Panc1 (cell line): ENCODE results near the gene NGEF.

ENCODE experiments used
- CTCF ChIP-seq: fragments of 450-650 bp; IDR thresholded peaks from 2 replicates; pipeline ENCODE4 v1.5.1; 2017; ENCODE audit warnings: mild to moderate bottlenecking
- POLR2AphosphoS5 ChIP-seq: IDR thresholded peaks from 2 replicates; pipeline ENCODE4 v1.6.1; 2012; ENCODE audit warnings: mild to moderate bottlenecking, low read depth, low read length, moderate library complexity
- REST ChIP-seq, 2 experiments: IDR thresholded peaks; 2 replicates each; pipeline ENCODE4 v1.6.1; 2011 to 2012; ENCODE audit warnings: low read depth in 2 of 2, control low read depth in 1 of 2, low read length in 1 of 2, mild to moderate bottlenecking in 1 of 2, moderate library complexity in 1 of 2; ENCODE audit not compliant: insufficient read depth in 1 of 2

GRCh38 chr2:232860593-232861241, 152.3 kb downstream of the NGEF start:
- TF ChIP-seq CTCF (no peak), POLR2AphosphoS5 (no peak), REST (IDR thresholded peaks at IDR 0.05; ENCODE audit: insufficient read depth in 1 of 2, low read depth in 2 of 2, low read length in 1 of 2) (no peak)
